GM18519 (cell line): ENCODE data around the gene SELENOS.
A peak's percentile ranks its signal among the peaks of the same experiment; 100 is the strongest.

Experiments used
- ATAC-seq: cut with Tn5 transposase; IDR thresholded peaks from one replicate; pipeline ENCODE4 v1.9.1; 2021; ENCODE audit warnings: mild to moderate bottlenecking, moderate library complexity; ENCODE audit not compliant: unreplicated experiment, low FRiP score

Gene SELENOS

GRCh38 chr15:101277038-101277822 lies at the start of gene SELENOS:
Gene SELENOS (minus strand): TSS chr15:101277485. CDS start chr15:101277417, 68 bp downstream.
- peak; percentile 80 for ATAC-seq

- no peak for ATAC-seq
Measured at GRCh38 chr15:101326462-101327146, 49.3 kb upstream of the SELENOS start.

- ATAC-seq = no peak
Measured at GRCh38 chr15:101326026-101326315, 48.7 kb upstream of the SELENOS start.

GRCh38 chr15:101325263-101326025 lies 48.2 kb upstream of the SELENOS start:
- no peak for ATAC-seq

GRCh38 chr15:101324524-101325177 lies 47.4 kb upstream of the SELENOS start:
- no peak for ATAC-seq

- no peak for ATAC-seq
Measured at GRCh38 chr15:101323793-101324523, 46.7 kb upstream of the SELENOS start.

GRCh38 chr15:101322854-101323477 lies 45.7 kb upstream of the SELENOS start:
- ATAC-seq = no peak

GRCh38 chr15:101322016-101322695 lies 44.9 kb upstream of the SELENOS start:
- ATAC-seq = no peak

- no peak for ATAC-seq
Measured at GRCh38 chr15:101320501-101321052, 43.3 kb upstream of the SELENOS start.

GRCh38 chr15:101318839-101319238 lies 41.6 kb upstream of the SELENOS start:
- ATAC-seq = no peak

GRCh38 chr15:101318147-101318819 lies 41.0 kb upstream of the SELENOS start:
- ATAC-seq = no peak

GRCh38 chr15:101317336-101317872 lies 40.1 kb upstream of the SELENOS start:
- no peak for ATAC-seq

- no peak for ATAC-seq
Measured at GRCh38 chr15:101316529-101316928, 39.2 kb upstream of the SELENOS start.

- no peak for ATAC-seq
Measured at GRCh38 chr15:101315736-101316135, 38.5 kb upstream of the SELENOS start.

- ATAC-seq = no peak
Measured at GRCh38 chr15:101314336-101315125, 37.2 kb upstream of the SELENOS start.

- no peak for ATAC-seq
Measured at GRCh38 chr15:101313041-101313761, 35.9 kb upstream of the SELENOS start.

- ATAC-seq = no peak
Measured at GRCh38 chr15:101310508-101310907, 33.2 kb upstream of the SELENOS start.
